ENCODE results near the gene THRSP.
"Not testable (repeated sequence)": the region's sequence is repeated elsewhere in the genome, so short reads cannot be mapped to it uniquely, and the experiment has no call there.

The THRSP gene

GRCh38 chr11:78069465-78069864, 5.8 kb downstream of the THRSP start:
- DNase-seq: no peak

DNA sequence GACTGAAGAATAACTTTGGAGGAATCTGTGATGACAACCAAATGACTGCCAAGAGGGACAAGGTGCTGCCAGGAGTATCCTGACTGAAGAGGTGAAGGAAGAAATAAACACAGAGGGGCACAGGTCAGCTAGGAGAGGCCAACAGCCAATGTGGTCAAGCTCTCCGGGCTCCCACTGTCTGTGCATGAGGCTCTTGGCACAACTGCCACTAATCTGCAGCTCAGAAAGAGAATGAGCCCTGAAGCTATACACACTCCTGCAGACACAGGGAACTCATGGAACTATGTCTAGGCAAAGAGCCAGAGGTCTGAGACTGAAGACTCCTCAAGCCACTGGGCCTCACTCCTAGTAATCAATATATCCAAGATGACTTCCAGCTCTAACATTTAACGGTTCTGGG, 7.0 kb downstream of the THRSP start:
- no peak for DNase-seq

DNA sequence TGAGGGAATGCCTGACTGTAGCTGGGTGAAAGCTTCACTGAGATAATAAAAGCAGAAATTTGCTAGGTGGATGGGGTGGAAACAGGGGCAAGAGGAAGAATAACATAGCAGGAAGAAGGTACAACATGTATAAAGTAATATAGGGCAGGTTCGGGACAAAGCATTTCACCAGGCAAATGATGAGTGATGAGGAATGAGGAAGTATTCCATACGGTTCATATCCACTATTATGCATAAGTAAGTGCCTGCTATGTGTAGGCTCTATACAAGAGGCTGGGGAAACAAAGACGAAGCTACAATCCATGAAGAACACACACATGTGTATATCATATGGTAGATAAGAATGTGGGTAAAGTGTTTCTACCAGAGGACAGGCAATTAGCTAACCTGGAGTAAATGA, 8.1 kb downstream of the THRSP start:
- DNase-seq: no peak

DNA sequence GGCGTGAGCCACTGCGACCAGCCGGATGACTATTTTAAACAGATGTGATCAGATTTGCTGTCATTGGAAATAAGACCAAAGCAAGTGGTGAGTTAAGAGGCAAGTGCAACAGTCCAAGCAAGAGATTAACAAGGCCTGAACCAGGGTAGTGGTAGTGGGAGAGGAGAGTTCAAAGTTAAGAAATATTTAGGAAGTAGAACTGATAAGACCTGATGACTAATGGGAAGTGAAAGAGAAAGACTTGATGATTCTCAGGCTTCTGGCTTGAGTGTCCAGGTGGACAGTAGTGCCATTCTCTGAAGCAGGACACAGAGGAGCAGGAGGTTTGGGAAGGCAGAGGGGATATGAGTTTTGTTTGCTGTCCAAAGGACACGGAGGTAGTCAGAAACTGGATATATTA, 8.8 kb downstream of the THRSP start:
- no peak for DNase-seq

GRCh38 chr11:78074756-78075155, 11.1 kb downstream of the THRSP start:
- DNase-seq: no peak

- DNase-seq: no peak
Observed at GRCh38 chr11:78076733-78077403, 13.2 kb downstream of the THRSP start.

GRCh38 chr11:78077592-78077991, 13.9 kb downstream of the THRSP start:
- not testable (repeated sequence) for DNase-seq

- DNase-seq: no peak
Observed at GRCh38 chr11:78078218-78079167, 14.8 kb downstream of the THRSP start.

DNA sequence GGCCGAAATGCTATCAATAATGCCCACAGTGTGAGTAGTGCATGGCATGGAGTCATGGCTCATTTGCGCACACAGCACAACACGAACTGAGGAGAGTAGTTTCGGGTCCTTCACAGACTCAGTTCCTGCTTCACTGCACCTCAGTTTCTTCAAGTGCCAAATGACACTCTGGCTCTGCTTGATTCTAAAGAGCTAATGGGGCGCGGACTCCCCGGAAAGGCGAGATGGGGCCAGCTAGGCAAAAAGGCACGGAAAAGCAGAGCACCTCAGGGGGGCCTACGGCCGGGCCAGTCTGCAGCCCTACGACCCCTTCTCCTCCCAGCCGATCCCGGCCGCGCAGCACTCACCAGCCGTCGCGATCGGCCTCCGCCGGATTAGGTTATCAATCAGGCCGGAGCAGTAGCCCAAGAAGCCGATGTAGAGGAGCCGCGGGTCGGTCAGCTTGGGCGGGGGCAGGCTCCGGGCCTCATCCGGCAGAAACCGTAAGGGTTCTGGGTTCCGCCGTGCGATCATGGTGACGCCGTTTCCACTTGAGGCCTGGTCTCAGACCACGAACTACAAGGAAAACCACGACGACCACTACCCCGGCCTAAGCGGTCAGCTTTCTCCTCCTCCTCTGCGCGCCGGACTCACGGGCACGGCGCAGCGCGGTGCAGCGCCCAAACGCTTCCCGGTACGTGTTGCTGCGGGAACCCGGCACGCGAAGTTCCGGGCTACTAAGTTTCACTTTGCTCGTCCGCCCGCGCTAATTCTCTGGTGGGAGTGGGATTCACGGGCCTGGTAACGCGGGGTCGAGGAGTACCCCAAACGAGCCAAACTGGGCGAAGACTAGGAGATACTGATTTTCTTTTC, 15.8 kb downstream of the THRSP start, which contains the start of gene NDUFC2:
TSS of gene NDUFC2 (minus strand) at position 631 of the 852 bp plus-strand sequence. CDS start at position 513, 118 bp downstream.
- peak; percentile 50 for DNase-seq

DNA sequence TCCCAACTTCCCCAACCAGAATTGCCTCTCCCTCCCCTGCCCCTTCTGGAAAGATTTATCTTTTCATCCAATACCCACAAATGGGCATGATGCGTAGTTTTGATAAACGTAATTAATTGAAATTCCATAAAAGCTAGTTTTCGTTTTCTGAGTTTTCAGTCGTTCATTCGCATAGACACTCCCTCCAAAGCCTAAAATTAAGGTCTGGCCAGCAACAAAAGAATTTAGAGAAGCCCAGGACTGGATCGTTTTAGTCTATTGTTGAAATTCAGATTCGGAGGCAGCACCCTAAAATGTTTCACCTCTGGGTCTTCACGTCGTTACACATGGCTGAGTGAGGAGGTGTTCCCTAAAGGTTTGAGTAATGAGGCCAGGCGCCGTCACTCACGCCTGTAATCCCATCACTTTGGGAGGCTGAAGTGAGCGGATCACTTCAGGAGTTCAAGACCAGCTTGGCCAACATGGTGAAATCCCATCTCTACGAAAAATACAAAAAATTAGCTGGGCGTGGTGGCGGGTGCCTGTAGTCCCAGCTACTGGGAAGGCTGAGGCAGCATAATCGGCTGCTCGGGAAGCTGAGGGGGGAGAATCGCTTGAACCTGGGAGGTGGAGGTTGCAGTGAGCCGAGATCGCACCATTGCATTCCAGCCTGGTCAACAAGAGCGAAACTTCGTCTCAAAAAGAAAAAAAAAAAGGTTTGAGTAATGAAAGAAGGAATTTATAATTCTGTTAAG, 16.6 kb downstream of the THRSP start:
- no peak for DNase-seq

DNA sequence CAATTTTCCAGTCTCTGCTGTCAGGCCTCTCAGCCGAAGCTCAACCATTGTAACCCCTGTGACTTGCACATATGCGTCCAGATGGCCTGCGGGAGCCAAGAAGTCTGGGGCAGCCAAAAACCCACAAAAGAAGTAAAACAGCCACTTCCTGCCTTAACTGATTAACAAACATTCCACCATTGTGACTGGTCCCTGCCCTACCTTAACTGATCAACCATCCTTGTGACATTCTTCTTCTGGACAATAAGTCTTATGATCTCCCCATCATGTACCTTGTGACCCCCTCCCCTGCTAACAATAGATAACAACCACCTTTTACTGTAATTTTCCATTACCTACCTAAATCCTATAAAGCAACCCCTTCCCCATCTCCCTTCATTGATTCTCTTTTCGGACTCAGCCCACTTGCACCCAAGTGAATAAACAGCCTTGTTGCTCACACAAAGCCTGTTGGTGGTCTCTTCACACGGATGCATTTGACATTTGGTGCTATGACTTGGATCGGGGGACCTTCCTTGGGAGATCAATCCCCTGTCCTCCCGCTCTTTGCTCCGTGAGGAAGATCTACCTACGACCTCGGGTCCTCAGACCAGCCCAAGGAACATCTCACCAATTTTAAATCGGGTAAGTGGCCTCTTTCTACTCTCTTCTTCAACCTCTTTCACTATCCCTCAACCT, 17.3 kb downstream of the THRSP start:
- DNase-seq: no peak

GRCh38 chr11:78081583-78081982, 17.9 kb downstream of the THRSP start:
- no peak for DNase-seq

- no peak for DNase-seq
Observed at GRCh38 chr11:78082146-78082545, 18.5 kb downstream of the THRSP start.

DNA sequence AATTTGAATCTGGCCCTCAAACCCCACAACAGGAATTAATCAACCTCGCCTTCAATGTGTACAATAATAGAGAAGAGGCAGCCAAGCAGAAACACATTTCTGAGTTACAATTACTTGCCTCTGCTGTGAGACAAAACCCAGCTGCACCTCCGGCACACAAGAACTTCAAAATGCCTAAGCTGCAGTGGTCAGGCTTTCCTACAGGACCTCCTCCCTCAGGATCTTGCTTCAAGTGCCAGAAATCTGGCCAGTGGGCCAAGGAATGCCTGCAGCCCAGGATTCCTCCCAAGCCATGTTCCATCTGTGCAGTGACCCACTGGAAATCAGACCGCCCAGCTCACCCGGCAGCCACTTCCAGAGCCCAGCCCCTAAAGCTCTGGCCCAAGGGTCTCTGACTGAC, 19.4 kb downstream of the THRSP start:
- no peak for DNase-seq

DNA sequence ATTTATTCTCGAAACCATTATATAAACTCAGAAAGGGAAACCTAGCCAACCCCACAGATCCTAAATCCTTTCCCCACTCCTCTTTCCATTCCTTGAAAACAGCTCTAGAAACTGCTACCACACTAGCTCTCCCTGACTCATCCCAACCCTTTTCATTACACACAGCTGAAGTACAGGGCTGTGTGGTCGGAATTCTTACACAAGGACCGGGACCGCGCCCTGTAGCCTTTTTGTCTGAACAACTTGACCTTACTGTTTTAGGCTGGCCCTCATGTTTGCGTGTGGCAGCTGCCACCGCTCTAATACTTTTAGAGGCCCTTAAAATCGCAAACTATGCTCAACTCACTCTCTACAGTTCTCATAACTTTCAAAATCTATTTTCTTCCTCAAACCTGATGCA, 20.8 kb downstream of the THRSP start:
- DNase-seq: not testable (repeated sequence)

- no peak for DNase-seq
Observed at GRCh38 chr11:78085972-78086371, 22.3 kb downstream of the THRSP start.

DNA sequence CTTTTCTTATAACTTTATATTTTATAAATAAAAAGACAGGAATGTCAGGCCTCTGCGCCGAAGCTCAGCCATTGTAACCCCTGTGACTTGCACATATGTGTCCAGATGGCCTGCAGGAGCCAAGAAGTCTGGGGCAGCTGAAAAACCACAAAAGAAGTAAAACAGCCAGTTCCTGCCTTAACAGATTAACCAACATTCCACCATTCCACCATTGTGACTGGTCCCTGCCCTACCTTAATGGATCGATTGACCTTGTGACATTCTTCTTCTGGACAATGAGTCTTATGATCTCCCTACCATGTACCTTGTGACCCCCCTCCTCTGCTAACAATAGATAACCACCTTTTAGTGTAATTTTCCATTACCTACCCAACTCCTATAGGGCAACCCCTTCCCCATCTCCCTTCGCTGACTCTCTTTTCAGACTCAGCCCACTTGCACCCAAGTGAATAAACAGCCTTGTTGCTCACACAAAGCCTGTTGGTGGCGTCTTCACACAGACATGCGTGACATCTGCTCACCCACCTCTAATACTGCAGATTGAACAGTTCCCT, 22.9 kb downstream of the THRSP start:
- DNase-seq: not testable (repeated sequence)

DNA sequence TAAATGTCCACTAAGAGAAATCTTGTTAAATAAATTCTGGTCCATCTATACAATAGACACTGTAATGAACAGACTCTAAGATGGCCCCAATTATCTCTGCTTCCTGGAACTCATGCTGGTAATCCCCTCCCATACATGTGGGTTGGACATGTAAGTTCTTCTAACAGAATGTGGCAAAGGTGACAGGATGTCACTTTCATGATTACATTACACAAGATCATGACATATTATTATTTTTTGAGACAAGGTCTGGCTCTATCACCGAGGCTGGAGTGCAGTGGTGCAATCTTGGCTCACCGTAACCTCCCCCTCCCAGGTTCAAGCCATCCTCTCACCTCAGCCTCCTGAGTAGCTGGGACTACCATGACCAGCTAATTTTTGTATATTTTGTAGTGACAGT, 30.6 kb downstream of the THRSP start:
- no peak for DNase-seq

GRCh38 chr11:78097666-78098385, 34.2 kb downstream of the THRSP start:
- no peak for DNase-seq

DNA sequence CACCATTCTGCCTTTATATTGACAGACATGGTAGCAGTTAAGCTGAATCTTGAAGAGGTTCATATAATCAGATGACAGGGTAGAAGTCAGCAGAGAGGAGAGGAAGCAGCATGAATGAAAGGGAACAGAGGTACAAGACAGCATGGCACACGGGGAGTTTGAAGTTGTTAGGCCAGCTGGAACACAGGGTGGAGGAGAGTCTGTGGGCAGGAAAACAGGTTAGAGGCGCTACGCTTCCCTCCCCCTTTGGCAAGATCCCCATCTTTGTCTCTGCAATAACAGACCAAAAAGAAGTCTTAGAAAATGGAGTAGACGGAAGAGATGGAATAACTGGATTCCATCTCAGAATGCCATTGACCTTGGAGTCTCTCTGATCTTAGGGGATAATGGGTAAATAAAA, 36.0 kb downstream of the THRSP start:
- DNase-seq: no peak

- DNase-seq: no peak
Observed at GRCh38 chr11:78100261-78100660, 36.6 kb downstream of the THRSP start.

All from central memory CD4-positive, alpha-beta T cell (primary cell).